ENCODE data around the gene RGPD5. TPM values are rescaled to one million over a fixed set of nuclear protein-coding genes. Genes with fewer than 3 reads are reported as not detected.
"Not testable (repeated sequence)": the region's sequence is repeated elsewhere in the genome, so short reads cannot be mapped to it uniquely, and the experiment has no call there.

Gene RGPD5
- 100 to 1,000 TPM in 1 of 5 donors, 10 to 100 TPM in 2, 1 to 10 TPM in 2; 3.5 to 160 (median 17.7) TPM for total RNA-seq
- polyA plus RNA-seq: 1 to 10 TPM; 4.5 to 6.5 (median 5.2) TPM
- long read RNA-seq, donor 1: 0 reads
- long read RNA-seq, donor 2, partial matches to known transcripts: 8 of 8 reads
- long read RNA-seq, donor 2, other reads (novel, unspliced or antisense): 0 of 8 reads
- long read RNA-seq, donor 3: 0 reads
- long read RNA-seq, donor 4: 0 reads
- long read RNA-seq, donor 5, partial matches to known transcripts: 8 of 8 reads
- long read RNA-seq, donor 5, other reads (novel, unspliced or antisense): 0 of 8 reads
- long read RNA-seq, donor 6: 0 reads
- long read RNA-seq, donor 7: 0 reads
- long read RNA-seq, donor 8, full-length matches to known transcripts: 1 of 1 reads
- long read RNA-seq, donor 8, partial matches to known transcripts: 0 of 1 reads
- long read RNA-seq, donor 8, other reads (novel, unspliced or antisense): 0 of 1 reads
- long read RNA-seq, donor 9: 0 reads
- long read RNA-seq, donor 10, partial matches to known transcripts: 5 of 5 reads
- long read RNA-seq, donor 10, other reads (novel, unspliced or antisense): 0 of 5 reads

- H3K4me3 ChIP-seq; H3K27me3 ChIP-seq; DNase-seq; H3K36me3 ChIP-seq; H3K4me1 ChIP-seq; H3K27ac ChIP-seq; intact Hi-C loops (cut with DNase I; ENCODE audit: low total_unique reads); H3K9me3 ChIP-seq: not testable (repeated sequence)
- WGBS, 5 donors: 0% methylated on average over 15 of the region's 77 CpGs; no CpG with 5 or more reads in 4 of the 5 donors
These were observed at the start of gene RGPD5 for GRCh38 chr2:109794074-109794737. RGPD5 (plus strand) TSS chr2:109794305; CDS start chr2:109794466, 161 bp downstream.

DNA sequence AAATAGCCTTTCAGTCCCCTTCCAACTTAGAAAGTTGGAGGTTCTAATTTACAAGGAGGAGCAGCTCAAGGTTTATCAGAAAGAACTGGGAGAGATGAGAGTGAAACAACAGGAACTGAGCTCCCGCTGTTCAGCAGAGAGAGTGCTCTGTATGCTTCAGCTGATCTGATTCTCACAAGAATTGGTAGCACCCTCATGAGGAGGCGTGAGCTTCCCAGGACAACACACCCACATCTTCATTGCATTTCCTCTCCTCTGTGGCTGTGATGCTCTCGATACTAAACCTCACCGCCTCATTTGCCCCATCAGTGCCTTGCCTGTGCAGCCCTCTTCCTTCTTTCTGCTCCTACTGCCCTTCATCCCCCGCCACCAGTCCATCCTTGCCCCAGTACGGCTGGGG lies 42.5 kb upstream of the RGPD5 start:
- H3K27ac ChIP-seq; H3K9me3 ChIP-seq; intact Hi-C loops (cut with DNase I; ENCODE audit: low total_unique reads); H3K4me1 ChIP-seq; H3K36me3 ChIP-seq; H3K27me3 ChIP-seq; H3K4me3 ChIP-seq; DNase-seq: not testable (repeated sequence)
- WGBS, 5 donors: no CpG with 5 or more reads among the region's 6 CpGs

DNA sequence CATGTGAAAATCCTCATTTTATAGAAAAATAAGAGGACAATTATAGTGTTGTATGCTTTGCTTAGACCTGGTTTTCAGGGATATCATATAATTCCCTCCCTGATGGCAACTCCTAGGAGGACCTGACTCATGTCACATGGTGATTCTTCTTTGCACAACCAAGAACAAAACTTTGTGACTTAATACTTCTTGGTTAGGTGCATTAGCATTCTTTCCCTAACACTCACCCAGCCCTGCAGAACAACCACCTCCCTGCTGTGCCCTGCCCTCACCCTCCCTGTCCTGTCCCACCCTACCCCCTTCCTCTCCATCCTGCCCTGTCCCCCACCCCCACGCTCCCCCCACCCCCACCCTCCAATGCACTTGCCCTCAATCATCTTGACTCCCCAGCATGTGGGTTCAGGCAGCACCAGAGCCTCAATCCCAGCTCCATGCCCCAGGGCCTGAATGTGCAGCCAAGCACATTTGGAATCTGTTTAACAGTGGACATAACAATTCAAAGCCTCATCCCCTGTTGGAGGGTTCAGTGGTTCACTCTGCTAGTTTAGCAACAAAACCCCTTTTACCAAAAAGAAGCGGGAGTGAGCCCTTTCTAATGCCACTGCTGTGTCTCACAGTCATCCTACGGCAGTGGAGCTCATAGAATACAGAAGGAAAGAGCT lies 36.8 kb upstream of the RGPD5 start:
- H3K36me3 ChIP-seq; H3K4me1 ChIP-seq; H3K9me3 ChIP-seq; H3K27me3 ChIP-seq; H3K27ac ChIP-seq; intact Hi-C loops (cut with DNase I; ENCODE audit: low total_unique reads); DNase-seq; H3K4me3 ChIP-seq: not testable (repeated sequence)
- no CpG with 5 or more reads among the region's 3 CpGs for WGBS, 5 donors

- H3K27me3 ChIP-seq; DNase-seq; H3K4me1 ChIP-seq; H3K27ac ChIP-seq; intact Hi-C loops (cut with DNase I; ENCODE audit: low total_unique reads); H3K9me3 ChIP-seq; H3K36me3 ChIP-seq: not testable (repeated sequence)
- WGBS, 5 donors: 0 to 2% (median 1%) methylated on average over 19 to 47 of the region's 106 CpGs; no CpG with 5 or more reads in 2 of the 5 donors
- H3K4me3 ChIP-seq: peak overlapping the region in 3 of 4 donors; percentile 6 to 19 (median 18)
These were observed 33.7 kb upstream of the RGPD5 start for GRCh38 chr2:109760265-109761042.

- 0 to 9% (median 0%) methylated on average over 4 to 9 of the region's 23 CpGs; no CpG with 5 or more reads in 2 of the 5 donors for WGBS, 5 donors
- H3K9me3 ChIP-seq; H3K36me3 ChIP-seq; H3K27ac ChIP-seq; intact Hi-C loops (cut with DNase I; ENCODE audit: low total_unique reads); H3K4me1 ChIP-seq; DNase-seq; H3K27me3 ChIP-seq: not testable (repeated sequence)
- H3K4me3 ChIP-seq: peak overlapping the region in 2 of 4 donors; percentile 6 to 19
These were observed 33.1 kb upstream of the RGPD5 start for GRCh38 chr2:109761043-109761454.

- intact Hi-C loops (cut with DNase I; ENCODE audit: low total_unique reads): not testable (repeated sequence)
These were observed 32.1 kb upstream of the RGPD5 start for GRCh38 chr2:109761976-109762375.

DNA sequence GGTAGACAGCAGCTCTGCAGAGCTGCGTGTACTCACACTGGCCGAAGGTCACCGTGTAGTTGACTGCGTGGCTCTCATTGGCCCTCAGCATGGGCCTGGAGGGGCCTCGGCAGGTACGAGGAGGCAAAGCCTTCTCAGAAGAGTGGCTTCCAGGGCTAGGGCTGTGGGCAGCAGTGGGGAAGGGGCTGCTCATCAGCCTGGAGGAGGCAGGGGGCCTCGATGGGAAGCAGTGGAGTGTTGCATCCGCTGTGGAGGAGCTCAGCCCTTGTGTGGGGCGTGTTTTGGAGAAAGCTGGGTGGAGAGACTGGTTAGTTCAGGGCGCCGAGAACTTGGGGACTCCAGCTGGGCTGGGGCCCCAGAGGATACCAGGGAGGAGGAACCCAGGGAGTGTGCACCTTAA lies 28.0 kb upstream of the RGPD5 start:
- H3K27me3 ChIP-seq; H3K27ac ChIP-seq; intact Hi-C loops (cut with DNase I; ENCODE audit: low total_unique reads); H3K4me3 ChIP-seq; H3K9me3 ChIP-seq; DNase-seq; H3K36me3 ChIP-seq; H3K4me1 ChIP-seq: not testable (repeated sequence)
- 68 to 100% (median 79%) methylated on average over 1 to 6 of the region's 11 CpGs for WGBS, 5 donors

More at GRCh38 chr2:109761976-109762375, 32.1 kb upstream of the RGPD5 start:
- H3K4me3 ChIP-seq, H3K4me1 ChIP-seq, H3K9me3 ChIP-seq, H3K36me3 ChIP-seq, H3K27ac ChIP-seq, H3K27me3 ChIP-seq, DNase-seq: not testable (repeated sequence)
- WGBS, 5 donors: 71 to 91% (median 88%) methylated on average over 1 of the region's 5 CpGs

GRCh38 chr2:109766886-109767578 lies 27.1 kb upstream of the RGPD5 start:
- H3K4me3 ChIP-seq; H3K9me3 ChIP-seq; H3K27me3 ChIP-seq; H3K36me3 ChIP-seq; H3K4me1 ChIP-seq; DNase-seq; H3K27ac ChIP-seq; intact Hi-C loops (cut with DNase I; ENCODE audit: low total_unique reads): not testable (repeated sequence)
- WGBS, 5 donors: 86 to 92% (median 89%) methylated on average over 5 to 6 of the region's 8 CpGs; no CpG with 5 or more reads in 1 of the 5 donors

- intact Hi-C loops (cut with DNase I; ENCODE audit: low total_unique reads); H3K9me3 ChIP-seq: not testable (repeated sequence)
- WGBS, 5 donors: 100% methylated on average over 5 of the region's 10 CpGs; no CpG with 5 or more reads in 4 of the 5 donors
These were observed 25.2 kb upstream of the RGPD5 start for GRCh38 chr2:109768934-109769333.

GRCh38 chr2:109779118-109779517 lies 15.0 kb upstream of the RGPD5 start:
- intact Hi-C loops (cut with DNase I; ENCODE audit: low total_unique reads); H3K27ac ChIP-seq: not testable (repeated sequence)
- WGBS, 5 donors: no CpG with 5 or more reads among the region's 2 CpGs

More at GRCh38 chr2:109768934-109769333, 25.2 kb upstream of the RGPD5 start:
- not testable (repeated sequence) for H3K4me3 ChIP-seq, H3K27ac ChIP-seq, H3K27me3 ChIP-seq, H3K4me1 ChIP-seq, DNase-seq, H3K36me3 ChIP-seq

More at GRCh38 chr2:109779118-109779517, 15.0 kb upstream of the RGPD5 start:
- not testable (repeated sequence) for H3K36me3 ChIP-seq, DNase-seq, H3K9me3 ChIP-seq, H3K4me1 ChIP-seq, H3K4me3 ChIP-seq, H3K27me3 ChIP-seq

Data from stomach (tissue), 19 donors.